ENCODE measurements around the gene ZNF888.

The ZNF888 gene

DNA sequence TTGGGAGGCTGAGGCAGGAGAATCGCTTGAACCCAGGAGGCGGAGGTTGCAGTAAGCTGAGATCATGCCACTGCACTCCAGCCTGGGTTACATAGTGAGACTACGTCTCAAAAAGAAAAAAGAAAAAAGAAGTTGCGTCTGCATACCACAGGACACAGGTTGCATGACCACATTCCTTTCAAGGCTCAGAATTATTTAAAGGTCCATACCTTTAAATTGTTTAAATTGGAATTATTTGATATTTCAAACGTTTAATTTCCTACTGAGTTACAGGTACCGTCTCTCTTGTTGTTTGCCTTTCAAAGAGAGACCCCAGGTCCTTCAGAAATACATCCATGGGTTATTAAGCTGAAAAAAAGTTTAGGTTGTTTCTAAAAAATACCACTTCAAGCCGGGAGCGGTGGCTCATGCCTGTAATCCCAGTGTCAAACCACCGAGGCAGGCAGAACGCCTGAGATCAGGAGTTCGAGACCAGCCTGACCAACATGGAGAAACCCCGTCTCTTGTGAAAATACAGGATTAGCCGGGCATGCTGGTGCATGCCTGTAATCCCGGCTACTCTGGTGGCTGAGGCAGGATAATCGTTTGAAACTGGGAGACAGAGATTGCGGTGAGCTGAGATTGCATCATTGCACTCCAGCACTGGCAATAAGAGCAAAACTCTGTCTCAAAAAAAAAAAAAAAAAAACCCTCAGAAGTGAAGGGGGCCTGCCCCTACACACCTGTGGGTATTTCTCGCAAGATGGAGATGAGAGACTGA lies 20.8 kb upstream of the ZNF888 start:
- Histone ChIP-seq H3K4me3 (replicated peaks; ENCODE audit: insufficient read depth, low read length) (no peak overlapping the region), H3K27me3 (ENCODE audit: insufficient read depth, poor library complexity, severe bottlenecking) (no peaks in the 10 kb centered on the region), H3K27ac (replicated peaks) (no peak overlapping the region)
- no peak for DNase-seq (ENCODE audit: low read depth in 1 of 2, low spot score in 1 of 2)
- no peak for TF ChIP-seq POLR2AphosphoS5 (IDR thresholded peaks at IDR 0.05; ENCODE audit: low read depth)

DNA sequence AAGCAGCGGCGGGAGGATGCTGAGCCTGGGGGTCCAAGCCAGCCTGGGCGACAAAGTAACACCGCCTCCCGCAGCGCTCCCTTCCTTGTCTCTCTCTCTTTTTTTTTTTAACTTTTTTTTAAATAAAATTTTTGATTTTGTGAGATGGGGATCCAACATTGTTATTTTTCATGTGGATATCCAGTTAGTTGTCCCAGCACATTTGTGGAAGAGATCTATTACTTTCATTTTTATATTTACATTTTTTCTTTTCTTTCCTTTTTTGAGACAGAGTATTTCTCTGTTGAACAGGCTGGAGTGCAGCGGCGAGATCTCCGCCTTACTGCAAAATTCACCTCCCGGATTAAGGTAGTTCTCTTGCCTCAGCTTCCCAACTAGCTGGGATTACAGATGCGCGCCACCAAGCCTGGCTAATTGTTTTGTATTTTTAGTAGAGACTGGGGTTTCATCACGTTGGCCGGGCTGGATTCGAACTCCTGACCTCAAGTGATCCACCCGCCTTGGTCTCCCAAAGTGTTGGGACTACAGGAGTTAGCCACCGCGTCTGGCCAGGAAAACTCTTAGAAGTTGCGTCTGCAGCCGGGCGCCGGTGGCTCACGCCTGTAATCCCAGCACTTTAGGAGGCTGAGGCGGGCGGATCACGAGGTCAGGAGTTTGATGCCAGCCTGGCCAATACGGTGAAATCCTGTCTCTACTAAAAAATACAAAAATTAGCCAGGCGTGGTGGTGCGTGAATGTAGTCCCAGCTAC lies 20.1 kb upstream of the ZNF888 start:
- Histone ChIP-seq H3K4me3 (replicated peaks; ENCODE audit: insufficient read depth, low read length) (peak overlapping the region; percentile 65), H3K27ac (replicated peaks) (no peak overlapping the region), H3K27me3 (ENCODE audit: insufficient read depth, poor library complexity, severe bottlenecking) (no peaks in the 10 kb centered on the region)
- no peak for DNase-seq (ENCODE audit: low read depth in 1 of 2, low spot score in 1 of 2)
- TF ChIP-seq SPI1 (IDR thresholded peaks at IDR 0.05; ENCODE audit: borderline replicate concordance, low read depth), result no peak
- TF ChIP-seq GABPA (IDR thresholded peaks at IDR 0.05; ENCODE audit: low read depth), result no peak
- TF ChIP-seq, protein P1, sequence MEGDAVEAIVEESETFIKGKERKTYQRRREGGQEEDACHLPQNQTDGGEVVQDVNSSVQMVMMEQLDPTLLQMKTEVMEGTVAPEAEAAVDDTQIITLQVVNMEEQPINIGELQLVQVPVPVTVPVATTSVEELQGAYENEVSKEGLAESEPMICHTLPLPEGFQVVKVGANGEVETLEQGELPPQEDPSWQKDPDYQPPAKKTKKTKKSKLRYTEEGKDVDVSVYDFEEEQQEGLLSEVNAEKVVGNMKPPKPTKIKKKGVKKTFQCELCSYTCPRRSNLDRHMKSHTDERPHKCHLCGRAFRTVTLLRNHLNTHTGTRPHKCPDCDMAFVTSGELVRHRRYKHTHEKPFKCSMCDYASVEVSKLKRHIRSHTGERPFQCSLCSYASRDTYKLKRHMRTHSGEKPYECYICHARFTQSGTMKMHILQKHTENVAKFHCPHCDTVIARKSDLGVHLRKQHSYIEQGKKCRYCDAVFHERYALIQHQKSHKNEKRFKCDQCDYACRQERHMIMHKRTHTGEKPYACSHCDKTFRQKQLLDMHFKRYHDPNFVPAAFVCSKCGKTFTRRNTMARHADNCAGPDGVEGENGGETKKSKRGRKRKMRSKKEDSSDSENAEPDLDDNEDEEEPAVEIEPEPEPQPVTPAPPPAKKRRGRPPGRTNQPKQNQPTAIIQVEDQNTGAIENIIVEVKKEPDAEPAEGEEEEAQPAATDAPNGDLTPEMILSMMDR (IDR thresholded peaks at IDR 0.05; ENCODE audit: insufficient read depth, low read length), result no peak
- TF ChIP-seq, protein P2, sequence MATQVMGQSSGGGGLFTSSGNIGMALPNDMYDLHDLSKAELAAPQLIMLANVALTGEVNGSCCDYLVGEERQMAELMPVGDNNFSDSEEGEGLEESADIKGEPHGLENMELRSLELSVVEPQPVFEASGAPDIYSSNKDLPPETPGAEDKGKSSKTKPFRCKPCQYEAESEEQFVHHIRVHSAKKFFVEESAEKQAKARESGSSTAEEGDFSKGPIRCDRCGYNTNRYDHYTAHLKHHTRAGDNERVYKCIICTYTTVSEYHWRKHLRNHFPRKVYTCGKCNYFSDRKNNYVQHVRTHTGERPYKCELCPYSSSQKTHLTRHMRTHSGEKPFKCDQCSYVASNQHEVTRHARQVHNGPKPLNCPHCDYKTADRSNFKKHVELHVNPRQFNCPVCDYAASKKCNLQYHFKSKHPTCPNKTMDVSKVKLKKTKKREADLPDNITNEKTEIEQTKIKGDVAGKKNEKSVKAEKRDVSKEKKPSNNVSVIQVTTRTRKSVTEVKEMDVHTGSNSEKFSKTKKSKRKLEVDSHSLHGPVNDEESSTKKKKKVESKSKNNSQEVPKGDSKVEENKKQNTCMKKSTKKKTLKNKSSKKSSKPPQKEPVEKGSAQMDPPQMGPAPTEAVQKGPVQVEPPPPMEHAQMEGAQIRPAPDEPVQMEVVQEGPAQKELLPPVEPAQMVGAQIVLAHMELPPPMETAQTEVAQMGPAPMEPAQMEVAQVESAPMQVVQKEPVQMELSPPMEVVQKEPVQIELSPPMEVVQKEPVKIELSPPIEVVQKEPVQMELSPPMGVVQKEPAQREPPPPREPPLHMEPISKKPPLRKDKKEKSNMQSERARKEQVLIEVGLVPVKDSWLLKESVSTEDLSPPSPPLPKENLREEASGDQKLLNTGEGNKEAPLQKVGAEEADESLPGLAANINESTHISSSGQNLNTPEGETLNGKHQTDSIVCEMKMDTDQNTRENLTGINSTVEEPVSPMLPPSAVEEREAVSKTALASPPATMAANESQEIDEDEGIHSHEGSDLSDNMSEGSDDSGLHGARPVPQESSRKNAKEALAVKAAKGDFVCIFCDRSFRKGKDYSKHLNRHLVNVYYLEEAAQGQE (IDR thresholded peaks at IDR 0.05; ENCODE audit: insufficient replicate concordance, low read depth), result no peak
- no peak for TF ChIP-seq POLR2AphosphoS5 (IDR thresholded peaks at IDR 0.05; ENCODE audit: low read depth)

DNA sequence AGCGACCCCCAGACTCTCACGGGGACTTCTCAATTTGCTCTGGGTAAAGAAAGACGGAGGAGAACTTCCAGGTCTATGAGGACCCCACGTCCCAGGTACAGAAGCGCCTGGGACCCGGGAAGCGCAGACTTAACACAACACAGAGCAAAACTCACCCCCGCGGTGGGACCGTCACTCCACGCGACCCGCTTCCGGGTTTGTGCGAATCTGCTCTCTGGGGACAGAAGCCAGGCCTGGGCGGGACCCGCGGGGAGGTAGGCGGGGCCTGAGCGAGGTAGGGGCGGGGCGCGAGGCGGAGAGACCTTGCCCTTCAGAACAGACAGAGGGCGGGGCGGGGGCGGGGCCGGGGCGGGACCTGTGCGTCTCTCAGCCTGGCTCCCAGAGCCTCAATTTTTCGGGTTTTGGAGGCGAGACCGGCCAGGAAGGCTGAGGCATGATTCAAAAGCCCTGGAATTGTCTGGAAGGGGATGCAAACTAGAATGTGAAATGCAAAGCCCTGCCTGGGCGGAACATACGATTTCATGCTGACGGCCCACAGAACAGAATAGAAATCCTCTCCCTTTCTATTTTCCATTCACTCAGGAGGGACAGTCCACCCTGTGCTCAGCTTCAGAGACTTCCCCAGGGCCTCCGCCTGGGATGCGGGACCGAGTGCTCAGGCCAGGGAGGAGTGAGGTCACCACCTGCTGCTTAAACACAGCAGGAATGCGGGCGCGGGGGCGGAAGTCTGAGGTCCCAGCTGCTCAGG lies 19.3 kb upstream of the ZNF888 start:
- H3K27ac ChIP-seq (replicated peaks), result peak overlapping the region; percentile 92
- H3K4me3 ChIP-seq (replicated peaks; ENCODE audit: insufficient read depth, low read length), result peak overlapping the region; percentile 65
- peak; percentile 78 to 93 for DNase-seq (ENCODE audit: low read depth in 1 of 2, low spot score in 1 of 2)

More for the DNA sequence above, 19.3 kb upstream of the ZNF888 start:
- H3K27me3 ChIP-seq (ENCODE audit: insufficient read depth, poor library complexity, severe bottlenecking), result no peaks in the 10 kb centered on the region
- TF ChIP-seq, protein P1 (IDR thresholded peaks at IDR 0.05; ENCODE audit: insufficient read depth, low read length), result no peak
- TF ChIP-seq POLR2AphosphoS5 (IDR thresholded peaks at IDR 0.05; ENCODE audit: low read depth), result peak; percentile 78
- TF ChIP-seq SPI1 (IDR thresholded peaks at IDR 0.05; ENCODE audit: borderline replicate concordance, low read depth), result no peak
- TF ChIP-seq, protein P2 (IDR thresholded peaks at IDR 0.05; ENCODE audit: insufficient replicate concordance, low read depth), result no peak
- TF ChIP-seq GABPA (IDR thresholded peaks at IDR 0.05; ENCODE audit: low read depth), result no peak

Data from HL-60 (cell line).